A549 (cell line): Measurements from ENCODE around the gene KDM4B.

Experiments used
- CBX2 ChIP-seq: fragments of 200-600 bp; sonication (generic); IDR thresholded peaks from 2 replicates; pipeline ENCODE4 v1.6.1; 2016; ENCODE audit warnings: low read depth, mild to moderate bottlenecking, borderline replicate concordance
- CHD4 ChIP-seq: fragments of 200-600 bp; sonication (generic); IDR thresholded peaks from 2 replicates; pipeline ENCODE4 v1.6.1; 2016; ENCODE audit warnings: antibody characterized with exemption, mild to moderate bottlenecking, borderline replicate concordance
- CTCF ChIP-seq: fragments of >200 bp; sonication (Bioruptor Twin); formaldehyde crosslinking; IDR thresholded peaks from 3 replicates; pipeline ENCODE4 v1.5.1; 2016
- MAFK ChIP-seq: fragments of 450-650 bp; IDR thresholded peaks from 2 replicates; pipeline ENCODE4 v1.6.1; 2014; ENCODE audit not compliant: partially characterized antibody
- PHF8 ChIP-seq: fragments of 200-600 bp; sonication (generic); IDR thresholded peaks from 2 replicates; pipeline ENCODE4 v1.6.1; 2016; ENCODE audit warnings: low read depth, mild to moderate bottlenecking, antibody characterized with exemption, moderate library complexity, borderline replicate concordance
- REST ChIP-seq: fragments of 200-600 bp; sonication (generic); IDR thresholded peaks from 2 replicates; pipeline ENCODE4 v1.6.1; 2016; ENCODE audit warnings: antibody characterized with exemption, mild to moderate bottlenecking, moderate library complexity
- TP53 ChIP-seq: fragments of 250-450 bp; sonication (Bioruptor Pico); IDR thresholded peaks from 2 replicates; pipeline ENCODE4 v1.5.0; 2021; ENCODE audit warnings: mild to moderate bottlenecking, moderate library complexity

DNA sequence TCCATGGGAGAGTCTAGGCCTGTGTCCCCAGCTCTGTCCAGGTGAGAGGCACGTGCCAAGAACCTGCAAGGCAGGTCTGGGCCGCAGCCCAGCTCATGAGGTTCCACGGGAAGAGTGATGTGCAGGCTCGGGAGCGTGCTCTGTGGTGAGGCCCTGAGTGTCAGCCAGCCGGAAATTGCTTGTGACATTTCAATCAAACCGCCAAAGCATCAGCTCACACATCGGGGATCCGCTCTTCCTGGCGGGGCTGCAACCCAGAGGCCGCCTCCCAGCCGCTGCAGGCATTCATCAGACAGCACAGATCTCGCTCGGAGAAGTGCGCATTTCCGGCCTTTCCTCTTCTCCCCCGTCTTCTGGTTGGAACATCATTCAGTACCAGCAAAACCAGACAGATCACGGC, 109.3 kb downstream of the KDM4B start:
- TF ChIP-seq MAFK (no peak), CBX2 (no peak), REST (no peak), TP53 (CRISPR knock-in tag) (no peak), CTCF (no peak), CHD4 (no peak), PHF8 (no peak)
